SK-N-SH (cell line): ENCODE results near the gene DCAKD. TPM values are rescaled to one million over a fixed set of nuclear protein-coding genes. Genes with fewer than 3 reads are reported as not detected.

ENCODE experiments used
- CTCF ChIA-PET: fragments of 300-600, 350-600 bp; formaldehyde crosslinking; extraction: SDS; loops from one replicate; lab custom pipeline; 2021; lab: Yijun Ruan, JAX
- POLR2A ChIA-PET: fragments of 350-600 bp; sonication (Branson Sonifier 250); formaldehyde crosslinking; extraction: SDS; loops from one replicate; lab custom pipeline; 2020; ENCODE audit warnings: antibody characterized with exemption, inconsistent platforms; lab: Yijun Ruan, JAX
- DNase-seq: peaks from one replicate; pipeline ENCODE4 v3.0.0; 2012
- H2AFZ ChIP-seq: fragments of 200-600 bp; sonication (generic); 2 replicates; pipeline ENCODE4 v1.8.1; 2016; ENCODE audit warnings: antibody characterized with exemption, mild to moderate bottlenecking, low read depth
- H3F3A ChIP-seq: fragments of 200-600 bp; sonication (generic); replicated peaks from 2 replicates; pipeline ENCODE3; 2016; ENCODE audit warnings: antibody characterized with exemption, mild to moderate bottlenecking; ENCODE audit not compliant: insufficient read depth
- H3K27ac ChIP-seq, 2 experiments: fragments of 200-500 bp in 1 of 2; fragments of 200-600 bp in 1 of 2; sonication (Bioruptor generic) in 1 of 2; sonication (generic), shearing (Covaris generic) in 1 of 2; 2 replicates each; pipeline versions ENCODE4 v1.5.1 to v1.6.1; 2014 to 2016; ENCODE audit warnings: low read depth in 2 of 2, inconsistent platforms in 1 of 2, low read length in 1 of 2, mild to moderate bottlenecking in 1 of 2, mixed read lengths in 1 of 2
- H3K27me3 ChIP-seq: fragments of 200-600 bp; sonication (generic), shearing (Covaris generic); 2 replicates; pipeline ENCODE4 v1.6.1; 2016; ENCODE audit warnings: mixed run types; ENCODE audit not compliant: insufficient read depth
- H3K36me3 ChIP-seq, 2 experiments: fragments of 200-500 bp in 1 of 2; fragments of 200-600 bp in 1 of 2; sonication (Bioruptor generic) in 1 of 2; sonication (generic) in 1 of 2; replicated peaks in 1 of 2; 2 replicates each; pipeline versions ENCODE3 to v1.5.1; 2014 to 2016; ENCODE audit warnings: low read length in 1 of 2, mild to moderate bottlenecking in 1 of 2; ENCODE audit not compliant: insufficient read depth in 2 of 2, control insufficient read depth in 1 of 2
- H3K4me1 ChIP-seq, 2 experiments: fragments of 200-500 bp in 1 of 2; fragments of 200-600 bp in 1 of 2; sonication (Bioruptor generic) in 1 of 2; sonication (generic), shearing (Covaris generic) in 1 of 2; 2 replicates each; pipeline versions ENCODE4 v1.5.1 to v1.6.1; 2014 to 2016; ENCODE audit warnings: low read depth in 1 of 2, low read length in 1 of 2, mixed run types in 1 of 2; ENCODE audit not compliant: insufficient read depth in 2 of 2, control insufficient read depth in 1 of 2
- H3K4me2 ChIP-seq: fragments of 200-600 bp; sonication (generic), shearing (Covaris generic); 2 replicates; pipeline ENCODE4 v1.6.1; 2017; ENCODE audit warnings: mixed run types
- H3K4me3 ChIP-seq, 2 experiments: fragments of 200-500 bp in 1 of 2; fragments of 200-600 bp in 1 of 2; sonication (Bioruptor generic) in 1 of 2; sonication (generic), shearing (Covaris generic) in 1 of 2; 2 replicates each; pipeline versions ENCODE4 v1.5.1 to v1.8.1; 2014 to 2016; ENCODE audit warnings: low read depth in 2 of 2, inconsistent platforms in 1 of 2, low read length in 1 of 2, mild to moderate bottlenecking in 1 of 2, mixed read lengths in 1 of 2, moderate library complexity in 1 of 2
- H3K79me2 ChIP-seq: fragments of 200-600 bp; sonication (generic); 2 replicates; pipeline ENCODE4 v1.8.1; 2017; ENCODE audit warnings: mild to moderate bottlenecking; ENCODE audit not compliant: insufficient read depth
- H3K9ac ChIP-seq: fragments of 200-600 bp; sonication (generic); 2 replicates; pipeline ENCODE4 v1.6.1; 2017; ENCODE audit warnings: mixed run types
- H3K9me2 ChIP-seq: fragments of 200-600 bp; sonication (generic); 2 replicates; pipeline ENCODE4 v1.6.1; 2017; ENCODE audit warnings: mixed run types
- H3K9me3 ChIP-seq: fragments of 200-600 bp; sonication (generic); 2 replicates; pipeline ENCODE4 v1.6.1; 2017; ENCODE audit warnings: mixed run types, mild to moderate bottlenecking, moderate library complexity
- H4K20me1 ChIP-seq: fragments of 200-600 bp; sonication (generic); 2 replicates; pipeline ENCODE4 v1.6.1; 2017; ENCODE audit warnings: mild to moderate bottlenecking, mixed run types; ENCODE audit not compliant: insufficient read depth
- CTCF ChIP-seq: fragments of 200-600 bp; sonication (generic); IDR thresholded peaks from 2 replicates; pipeline ENCODE4 v1.6.1; 2017; ENCODE audit warnings: antibody characterized with exemption, mild to moderate bottlenecking, moderate library complexity
- EP300 ChIP-seq, 2 experiments: IDR thresholded peaks; 2 replicates each; pipeline versions ENCODE4 v1.4.0 to v1.6.1; 2012; ENCODE audit warnings: borderline replicate concordance in 1 of 2, low read depth in 1 of 2, low read length in 1 of 2
- EZH2phosphoT487 ChIP-seq: fragments of 200-600 bp; sonication (generic); IDR thresholded peaks from 2 replicates; pipeline ENCODE4 v1.6.1; 2017; ENCODE audit warnings: low read depth, mixed run types, mild to moderate bottlenecking, antibody characterized with exemption, moderate library complexity, borderline replicate concordance
- FOSL2 ChIP-seq: IDR thresholded peaks from 2 replicates; pipeline ENCODE4 v1.4.0; 2012; ENCODE audit warnings: low read depth, mild to moderate bottlenecking, moderate library complexity, borderline replicate concordance
- FOXJ3 ChIP-seq: sonication (generic); formaldehyde crosslinking; IDR thresholded peaks from 2 replicates; pipeline ENCODE4 v1.5.1; 2020; ENCODE audit warnings: mild to moderate bottlenecking, missing genetic modification reagents
- FOXM1 ChIP-seq: IDR thresholded peaks from 2 replicates; pipeline ENCODE4 v1.4.0; 2012; ENCODE audit warnings: low read depth, mild to moderate bottlenecking
- GABPA ChIP-seq: IDR thresholded peaks from 2 replicates; pipeline ENCODE4 v1.4.0; 2012; ENCODE audit warnings: low read depth, mild to moderate bottlenecking
- GATA2 ChIP-seq: sonication (generic); formaldehyde crosslinking; IDR thresholded peaks from 2 replicates; pipeline ENCODE4 v1.5.0; 2020; ENCODE audit warnings: mild to moderate bottlenecking, missing genetic modification reagents
- MAX ChIP-seq: IDR thresholded peaks from 2 replicates; pipeline ENCODE4 v1.4.0; 2012; ENCODE audit warnings: low read depth
- MXI1 ChIP-seq: IDR thresholded peaks from 2 replicates; pipeline ENCODE4 v1.6.1; 2012; ENCODE audit warnings: mild to moderate bottlenecking, low read depth, low read length, improper control_type of control experiment
- NFIC ChIP-seq: IDR thresholded peaks from 2 replicates; pipeline ENCODE4 v1.4.0; 2012; ENCODE audit warnings: borderline replicate concordance
- NRF1 ChIP-seq: IDR thresholded peaks from 2 replicates; pipeline ENCODE4 v1.6.1; 2012; ENCODE audit warnings: low read depth, mild to moderate bottlenecking, low read length
- PBX3 ChIP-seq: IDR thresholded peaks from 2 replicates; pipeline ENCODE4; 2012
- POLR2AphosphoS5 ChIP-seq: IDR thresholded peaks from 2 replicates; pipeline ENCODE4 v1.6.1; 2012; ENCODE audit warnings: low read depth, low read length
- RCOR1 ChIP-seq: fragments of 150-350 bp; IDR thresholded peaks from 2 replicates; pipeline ENCODE4 v1.6.1; 2017; ENCODE audit warnings: antibody characterized with exemption, low read length
- REST ChIP-seq: IDR thresholded peaks from 2 replicates; pipeline ENCODE4 v1.6.1; 2012; ENCODE audit warnings: mild to moderate bottlenecking, low read depth, low read length, moderate library complexity
- RFX5 ChIP-seq: IDR thresholded peaks from 2 replicates; pipeline ENCODE4 v1.6.1; 2012; ENCODE audit warnings: mild to moderate bottlenecking, improper control_type of control experiment, low read length
- RXRA ChIP-seq: IDR thresholded peaks from 2 replicates; pipeline ENCODE4 v1.4.0; 2012; ENCODE audit warnings: low read depth, mild to moderate bottlenecking, borderline replicate concordance
- SIN3A ChIP-seq: IDR thresholded peaks from 2 replicates; pipeline ENCODE4 v1.6.1; 2012; ENCODE audit warnings: low read depth, mild to moderate bottlenecking, low read length, moderate library complexity, borderline replicate concordance
- SMC3 ChIP-seq: IDR thresholded peaks from 2 replicates; pipeline ENCODE4 v1.6.1; 2012; ENCODE audit warnings: low read depth, low read length, improper control_type of control experiment
- TCF12 ChIP-seq: IDR thresholded peaks from 2 replicates; pipeline ENCODE4 v1.4.0; 2012
- TEAD4 ChIP-seq: IDR thresholded peaks from 2 replicates; pipeline ENCODE4 v1.4.0; 2012; ENCODE audit warnings: mild to moderate bottlenecking, borderline replicate concordance; ENCODE audit not compliant: insufficient read depth
- YY1 ChIP-seq: IDR thresholded peaks from 2 replicates; pipeline ENCODE4 v1.4.0; 2012; ENCODE audit warnings: low read depth, mild to moderate bottlenecking
- ZBTB33 ChIP-seq: IDR thresholded peaks from 2 replicates; pipeline ENCODE4 v1.4.0; 2012; ENCODE audit warnings: low read depth, borderline replicate concordance
- WGBS: methylation state at CpG from one replicate; pipeline ENCODE4 v1.1.6; 2017; ENCODE audit warnings: low lambda C conversion rate; 5-methylcytosine and 5-hydroxymethylcytosine counted together
- polyA plus RNA-seq, 3 experiments: library from polyadenylated mRNA; depleted of rRNA; stranded (reverse); fragments of >200 nt; gene quantifications; 2 replicates each; pipeline ENCODE4 v1.2.3, GENCODE V29; 2012

DCAKD gene
- polyA plus RNA-seq, 1 of the 3 experiments (the other 2 are of a cell fraction) = 48.8 TPM

GRCh38 chr17:45060797-45061605 is 9.6 kb upstream of the DCAKD start, which contains the start of gene NMT1:
Gene NMT1, plus strand, starts transcription at chr17:45061317. Its CDS starts 13 bp downstream, at chr17:45061330.
- Histone ChIP-seq H3K79me2 (peaks cover 77% of the 10 kb centered on the region), H3K36me3 (peaks cover 0 to 10% of the 10 kb centered on the region in 2 experiments), H3K9me2 (no peaks in the 10 kb centered on the region), H4K20me1 (peaks cover 20% of the 10 kb centered on the region), H3K4me1 (peaks cover 5 to 7% of the 10 kb centered on the region in 2 experiments; a peak in 1 of 4 replicates), H3K9me3 (no peaks in the 10 kb centered on the region), H3K4me2 (peak within 1 kb of the TSS; percentile 85), H3K27me3 (no peaks in the 10 kb centered on the region), H3K4me3 (peak within 1 kb of the TSS; percentile 70 to 93), H3K27ac (peak within 1 kb of the TSS; percentile 86 to 87), H3F3A (peaks cover 10% of the 10 kb centered on the region), H2AFZ (peak within 1 kb of the TSS; percentile 81), H3K9ac (peak within 1 kb of the TSS; percentile 95)
- POLR2A ChIA-PET = interaction anchor here (0.6 to 1.9 kb wide), 9 partner anchors 10 to 103 kb away, joined by 3 to 14 read pairs (median 5); partner anchors contain the start of genes DCAKD and HEXIM1
- CTCF ChIA-PET = interaction anchor here (0.9 to 2.8 kb wide), 8 partner anchors 11 to 140 kb away, joined by 3 to 14 read pairs (median 4); partner anchors contain the start of gene ACBD4
- WGBS = under 1% methylated on average over 33 of the region's 50 CpGs
- peak; percentile 89 for DNase-seq
- TF ChIP-seq RFX5 (no peak), EZH2phosphoT487 (no peak), GABPA (peak; percentile 67), MAX (peak; percentile 80), FOSL2 (no peak), CTCF (no peak), FOXJ3 (CRISPR knock-in tag) (no peak), EP300 (IDR thresholded peaks at IDR 0.05; ENCODE audit: borderline replicate concordance in 1 of 2, low read depth in 1 of 2, low read length in 1 of 2) (no peak), ZBTB33 (peak; percentile 95), TEAD4 (no peak), PBX3 (peak; percentile 97; the same call in 1 of the 2 replicates), POLR2AphosphoS5 (peak; percentile 83), TCF12 (peak; percentile 47; the same call in 1 of the 2 replicates), SIN3A (no peak; the same call in 1 of the 2 replicates), NFIC (no peak), GATA2 (no peak), RCOR1 (no peak), FOXM1 (no peak), NRF1 (peak; percentile 6; the same call in 1 of the 2 replicates), YY1 (peak; percentile 98), SMC3 (no peak), REST (0 out of 2 replicates have a peak, but pooled peaks have one; percentile 43), MXI1 (peak; percentile 50), RXRA (no peak)
